Brain pericyte (primary cell): Measurements from ENCODE around the gene ENTREP3.

Experiments
- DNase-seq: peaks from one replicate; pipeline ENCODE4 v3.0.0-alpha.2; 2012; ENCODE audit warnings: low read depth, low spot score

ENTREP3 gene

GRCh38 chr1:155277902-155278688 lies 22.8 kb upstream of the ENTREP3 start:
- no peak for DNase-seq

- DNase-seq: peak; percentile 78
Observed at GRCh38 chr1:155277070-155277901, 22.0 kb upstream of the ENTREP3 start, which contains the start of gene HCN3. Gene HCN3 (plus strand): TSS chr1:155277463. CDS start chr1:155277591, 128 bp downstream.

GRCh38 chr1:155273343-155274245 lies 18.3 kb upstream of the ENTREP3 start, which contains the start of gene CLK2:
Gene CLK2 (minus strand): TSS chr1:155273504. CDS start chr1:155270977, 2,527 bp downstream.
- peak; percentile 83 for DNase-seq

GRCh38 chr1:155272466-155273342 lies 17.4 kb upstream of the ENTREP3 start:
- no peak for DNase-seq

- DNase-seq: no peak
Observed at GRCh38 chr1:155269381-155269780, 14.1 kb upstream of the ENTREP3 start.

- DNase-seq: no peak
Observed at GRCh38 chr1:155268630-155269029, 13.3 kb upstream of the ENTREP3 start.

- no peak for DNase-seq
Observed at GRCh38 chr1:155267373-155267772, 12.1 kb upstream of the ENTREP3 start.

- DNase-seq: no peak
Observed at GRCh38 chr1:155266553-155266952, 11.3 kb upstream of the ENTREP3 start.

GRCh38 chr1:155263067-155263466 lies 7.8 kb upstream of the ENTREP3 start:
- no peak for DNase-seq

- DNase-seq: peak; percentile 93
Observed at GRCh38 chr1:155261852-155262673, 6.8 kb upstream of the ENTREP3 start, which contains the start of gene SCAMP3. Gene SCAMP3 (minus strand): TSS chr1:155262360. CDS start chr1:155262151, 209 bp downstream.

- no peak for DNase-seq
Observed at GRCh38 chr1:155261493-155261851, 6.2 kb upstream of the ENTREP3 start.

- DNase-seq: no peak
Observed at GRCh38 chr1:155260276-155260675, 5.0 kb upstream of the ENTREP3 start.

GRCh38 chr1:155256058-155256852 lies 972 bp upstream of the ENTREP3 start:
- DNase-seq: no peak

GRCh38 chr1:155254714-155255242 lies 505 bp downstream of the ENTREP3 start:
- no peak for DNase-seq

- DNase-seq: no peak
Observed at GRCh38 chr1:155254228-155254713, 1.0 kb downstream of the ENTREP3 start.

GRCh38 chr1:155253797-155254196 lies 1.5 kb downstream of the ENTREP3 start:
- DNase-seq: no peak

GRCh38 chr1:155253208-155253607 lies 2.1 kb downstream of the ENTREP3 start:
- DNase-seq: no peak

- no peak for DNase-seq
Observed at GRCh38 chr1:155251566-155251965, 3.7 kb downstream of the ENTREP3 start.
